Activated CD4-positive, alpha-beta memory T cell treated with anti-CD3 and anti-CD28 coated beads for 36 hours (primary cell): Measurements from ENCODE around the gene OSBPL10. TPM values are rescaled to one million over a fixed set of nuclear protein-coding genes. Genes with fewer than 3 reads are reported as not detected.

Experiments used
- CTCF ChIA-PET: fragments of 350-600 bp; sonication (Branson Sonifier 250); formaldehyde crosslinking; loops from one replicate; lab custom pipeline; 2021; ENCODE audit warnings: antibody characterized with exemption, inconsistent platforms; lab: Charles Lee
- POLR2A ChIA-PET: fragments of 350-600 bp; sonication (Branson Sonifier 250); formaldehyde crosslinking; loops from one replicate; lab custom pipeline; 2021; ENCODE audit warnings: antibody characterized with exemption; lab: Charles Lee
- DNase-seq: peaks from one replicate; pipeline ENCODE4 v3.0.0-alpha.2; 2020
- H3K27ac Mint-ChIP-seq: one replicate; pipeline ENCODE4 v1.8.0; 2021; ENCODE audit warnings: mixed read lengths
- H3K27me3 Mint-ChIP-seq: one replicate; pipeline ENCODE4 v1.8.0; 2021; ENCODE audit warnings: mixed read lengths
- H3K36me3 Mint-ChIP-seq: one replicate; pipeline ENCODE4 v1.8.0; 2021; ENCODE audit warnings: mixed read lengths
- H3K4me1 Mint-ChIP-seq: one replicate; pipeline ENCODE4 v1.8.0; 2021; ENCODE audit warnings: low read depth, mixed read lengths
- H3K4me3 Mint-ChIP-seq: one replicate; pipeline ENCODE4 v1.8.0; 2021; ENCODE audit warnings: mild to moderate bottlenecking, mixed read lengths
- H3K9me3 Mint-ChIP-seq: one replicate; pipeline ENCODE4 v1.8.0; 2021; ENCODE audit warnings: mixed read lengths
- intact Hi-C: fragments of 100-400 bp; cut with micrococcal nuclease; formaldehyde crosslinking; loops from one replicate; pipeline ENCODE4 v1.15.1; 2023
- total RNA-seq, 2 experiments: library from RNA; stranded (reverse); gene quantifications; one replicate each; pipeline ENCODE4 v1.2.3, GENCODE V29; 2021

Gene OSBPL10
- total RNA-seq, 2 experiments from 2014 or later, result 3.4 to 3.5 TPM

DNA sequence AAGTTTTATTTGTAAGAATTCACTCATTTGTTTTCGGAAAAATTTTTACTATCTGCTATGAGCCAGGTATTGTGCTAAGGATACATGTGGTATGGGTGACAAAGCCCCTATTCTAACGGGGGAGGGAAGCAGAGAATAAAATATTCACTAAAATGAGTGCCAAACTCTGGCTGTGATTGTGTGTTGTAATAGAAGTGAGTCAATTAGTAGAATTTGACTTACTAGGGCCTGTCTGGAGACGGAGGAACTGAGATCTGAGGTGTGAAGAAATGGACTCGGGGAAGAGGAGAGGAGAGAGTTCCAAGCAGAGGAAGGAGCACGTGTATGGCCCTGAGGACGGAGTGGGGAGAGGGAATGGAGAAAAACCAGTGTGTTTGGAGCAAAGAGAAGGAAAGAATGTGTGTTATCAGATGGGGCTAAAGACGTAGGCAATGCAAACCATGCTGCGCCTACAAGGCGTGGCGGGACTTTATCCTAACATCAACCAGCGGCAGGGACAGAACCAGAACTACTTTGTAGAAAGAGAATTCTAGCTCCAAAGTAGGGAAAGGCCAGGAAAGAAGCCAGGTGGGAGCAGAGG, 89.1 kb downstream of the OSBPL10 start:
- no peak overlapping the region for H3K27ac Mint-ChIP-seq
- H3K9me3 Mint-ChIP-seq, result no peaks in the 10 kb centered on the region
- DNase-seq, result no peak
- peaks cover 11% of the 10 kb centered on the region for H3K27me3 Mint-ChIP-seq
- H3K4me3 Mint-ChIP-seq, result no peak overlapping the region
- no peaks in the 10 kb centered on the region for H3K36me3 Mint-ChIP-seq
- ChIA-PET CTCF (no interaction called here), POLR2A (no interaction called here)
- peaks cover 4% of the 10 kb centered on the region for H3K4me1 Mint-ChIP-seq
- intact Hi-C loops, result no loop called here

DNA sequence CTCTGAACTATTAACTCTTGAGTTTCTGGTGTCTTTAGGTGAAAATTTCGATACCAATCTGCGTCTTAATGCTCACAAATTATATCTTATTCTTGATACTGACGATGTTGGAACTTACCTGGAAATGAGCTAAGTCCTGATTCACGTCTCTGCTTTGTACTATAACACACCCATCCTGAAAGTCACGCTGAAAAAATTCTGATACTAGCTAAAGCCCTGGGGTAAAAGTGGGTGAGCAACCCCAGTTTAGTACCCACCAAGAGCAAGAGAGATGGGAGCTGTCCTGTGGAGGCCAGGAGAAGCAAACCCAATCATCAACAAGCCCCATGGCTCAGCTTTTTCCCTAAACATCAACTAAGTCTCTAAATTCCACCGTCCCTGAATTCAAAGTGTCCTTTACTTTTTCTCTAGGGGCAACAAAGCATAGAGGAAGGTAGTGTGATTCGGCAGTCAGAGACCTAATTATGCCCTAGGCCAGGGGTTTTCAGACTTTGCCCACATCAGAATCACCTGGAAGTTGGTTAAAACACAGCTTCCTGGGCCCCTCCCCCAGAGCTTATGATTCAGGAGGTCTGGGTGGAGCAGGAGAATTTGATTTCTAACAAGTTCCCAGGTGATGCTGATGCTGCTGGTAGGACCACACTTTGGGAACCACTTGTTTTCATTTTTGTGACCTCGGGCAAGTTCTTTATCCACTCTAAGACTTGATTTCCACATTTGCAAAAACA, 90.2 kb downstream of the OSBPL10 start:
- ChIA-PET POLR2A (no interaction called here), CTCF (interaction anchor here (1.0 kb wide), 1 partner anchor 126 kb away, joined by 3 read pairs; no protein-coding TSS in a partner anchor)
- peaks cover 4% of the 10 kb centered on the region for H3K4me1 Mint-ChIP-seq
- no peaks in the 10 kb centered on the region for H3K36me3 Mint-ChIP-seq
- no peak overlapping the region for H3K27ac Mint-ChIP-seq
- no peak overlapping the region for H3K4me3 Mint-ChIP-seq
- no peaks in the 10 kb centered on the region for H3K9me3 Mint-ChIP-seq
- peaks cover 12% of the 10 kb centered on the region for H3K27me3 Mint-ChIP-seq
- intact Hi-C loops, result no loop called here
- DNase-seq, result no peak

DNA sequence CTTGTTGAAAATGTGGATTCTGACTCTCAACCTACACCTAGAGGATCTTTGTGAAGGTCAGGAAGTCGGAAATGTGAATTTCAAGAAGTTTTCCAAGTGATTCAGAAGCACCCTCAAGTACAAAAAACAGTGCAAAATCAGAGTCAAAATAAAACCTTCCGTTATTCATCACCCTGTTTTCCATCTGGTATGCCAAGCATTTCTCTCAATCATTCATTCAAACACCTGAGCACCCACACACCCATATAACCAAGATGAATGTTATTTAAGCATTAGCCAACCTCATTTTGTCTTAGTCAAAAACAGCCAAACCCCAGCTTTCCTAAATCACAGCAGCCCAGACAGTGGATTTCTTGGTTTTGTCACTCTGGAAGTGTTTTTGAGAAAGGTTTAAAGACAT, 91.1 kb downstream of the OSBPL10 start:
- Mint-ChIP-seq H3K4me3 (no peak overlapping the region), H3K36me3 (no peaks in the 10 kb centered on the region), H3K27me3 (peaks cover 12% of the 10 kb centered on the region), H3K27ac (no peak overlapping the region), H3K4me1 (peaks cover 4% of the 10 kb centered on the region), H3K9me3 (no peaks in the 10 kb centered on the region)
- ChIA-PET POLR2A (no interaction called here), CTCF (no interaction called here)
- no peak for DNase-seq
- intact Hi-C loops, result no loop called here

DNA sequence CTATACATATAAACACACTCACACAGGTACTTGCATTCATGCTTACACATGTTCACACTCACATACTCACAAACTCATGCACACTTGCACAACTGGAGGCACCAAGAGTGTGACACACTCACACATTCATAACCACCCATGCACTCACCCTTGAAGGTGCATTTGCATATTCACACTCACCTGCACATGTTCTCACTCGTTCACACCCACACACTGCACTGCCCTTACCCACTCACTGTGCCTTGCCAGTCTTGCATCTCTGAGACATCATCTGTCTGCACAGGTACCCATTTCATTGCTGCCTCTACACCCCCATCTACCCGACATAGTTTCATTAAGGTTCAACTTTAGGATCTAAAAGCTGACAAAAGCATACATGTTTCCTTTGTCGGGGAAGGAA, 95.8 kb downstream of the OSBPL10 start:
- Mint-ChIP-seq H3K4me1 (peaks cover 3% of the 10 kb centered on the region), H3K27ac (no peak overlapping the region), H3K4me3 (no peak overlapping the region), H3K36me3 (no peaks in the 10 kb centered on the region), H3K27me3 (peaks cover 3% of the 10 kb centered on the region), H3K9me3 (no peaks in the 10 kb centered on the region)
- ChIA-PET POLR2A (no interaction called here), CTCF (no interaction called here)
- DNase-seq, result no peak
- intact Hi-C loops, result no loop called here

DNA sequence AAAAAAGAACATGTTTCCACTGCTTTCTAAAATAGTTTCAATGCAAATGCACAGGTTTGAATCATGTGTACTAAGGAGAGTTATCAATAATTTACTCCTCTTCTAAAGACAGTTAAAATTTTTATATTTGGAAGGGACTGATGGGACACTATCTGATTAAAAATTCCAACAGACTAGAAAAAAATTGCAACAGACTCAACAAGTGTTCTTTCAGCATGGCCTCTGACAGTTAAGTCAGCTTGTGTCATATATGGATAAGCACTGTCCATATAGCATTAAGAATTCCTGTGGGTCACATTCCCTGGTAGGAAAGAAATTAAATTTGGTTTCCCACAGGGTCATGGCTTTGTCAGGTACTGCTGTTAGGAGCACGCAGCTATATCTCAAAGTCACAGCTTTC, 96.8 kb downstream of the OSBPL10 start:
- ChIA-PET POLR2A (no interaction called here), CTCF (no interaction called here)
- Mint-ChIP-seq H3K9me3 (no peaks in the 10 kb centered on the region), H3K36me3 (no peaks in the 10 kb centered on the region), H3K27ac (no peak overlapping the region), H3K4me3 (no peak overlapping the region), H3K4me1 (no peaks in the 10 kb centered on the region), H3K27me3 (peaks cover 3% of the 10 kb centered on the region)
- intact Hi-C loops, result no loop called here
- no peak for DNase-seq

DNA sequence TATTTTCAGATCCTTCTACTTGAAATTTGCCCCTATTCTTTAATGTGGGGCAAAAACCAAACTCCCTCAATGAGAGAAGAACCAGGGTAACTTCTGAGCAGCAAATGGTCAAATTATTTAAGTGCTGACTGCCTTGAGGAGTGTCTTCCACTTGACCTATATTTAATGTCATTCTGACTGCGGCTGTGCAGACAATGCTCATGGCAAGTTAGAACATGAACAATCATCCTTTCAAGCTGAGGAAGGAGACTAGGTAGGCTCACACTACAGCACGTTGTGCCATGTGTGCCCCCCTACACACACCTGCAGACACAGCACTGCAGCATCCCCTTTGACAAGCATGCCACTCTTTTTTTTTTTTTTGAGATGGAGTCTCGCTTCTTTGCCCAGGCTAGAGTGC, 98.2 kb downstream of the OSBPL10 start:
- H3K9me3 Mint-ChIP-seq, result no peaks in the 10 kb centered on the region
- POLR2A ChIA-PET, result no interaction called here
- intact Hi-C loops, result no loop called here
- H3K27me3 Mint-ChIP-seq, result peaks cover 3% of the 10 kb centered on the region
- CTCF ChIA-PET, result interaction anchor here (0.6 kb wide), 1 partner anchor 245 kb away, joined by 3 read pairs; no protein-coding TSS in a partner anchor
- H3K4me1 Mint-ChIP-seq, result no peaks in the 10 kb centered on the region
- H3K27ac Mint-ChIP-seq, result no peak overlapping the region
- no peaks in the 10 kb centered on the region for H3K36me3 Mint-ChIP-seq
- no peak for DNase-seq
- no peak overlapping the region for H3K4me3 Mint-ChIP-seq

DNA sequence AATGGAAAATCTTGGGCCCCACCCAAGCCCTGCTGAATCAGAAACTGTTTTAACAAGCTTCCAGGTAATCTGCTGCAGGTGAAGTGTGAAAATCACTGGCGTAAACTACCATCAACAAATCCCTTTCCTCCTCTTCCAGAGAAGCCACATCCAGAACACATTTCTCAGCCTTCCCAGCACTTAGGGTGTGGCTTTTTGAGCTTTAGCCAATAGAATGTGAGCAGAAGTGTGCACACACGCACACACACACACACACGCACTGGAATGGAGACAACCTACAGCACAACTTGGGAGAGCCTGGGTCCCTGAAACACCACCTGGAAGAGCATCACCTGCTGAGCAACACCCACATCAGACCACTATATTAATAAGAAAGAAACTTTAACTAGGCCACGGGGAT, 98.6 kb downstream of the OSBPL10 start:
- intact Hi-C loops, result no loop called here
- CTCF ChIA-PET, result no interaction called here
- H3K4me1 Mint-ChIP-seq, result no peaks in the 10 kb centered on the region
- no peak overlapping the region for H3K27ac Mint-ChIP-seq
- no peak overlapping the region for H3K4me3 Mint-ChIP-seq
- H3K9me3 Mint-ChIP-seq, result no peaks in the 10 kb centered on the region
- no peaks in the 10 kb centered on the region for H3K36me3 Mint-ChIP-seq
- peaks cover 3% of the 10 kb centered on the region for H3K27me3 Mint-ChIP-seq
- POLR2A ChIA-PET, result no interaction called here
- no peak for DNase-seq

DNA sequence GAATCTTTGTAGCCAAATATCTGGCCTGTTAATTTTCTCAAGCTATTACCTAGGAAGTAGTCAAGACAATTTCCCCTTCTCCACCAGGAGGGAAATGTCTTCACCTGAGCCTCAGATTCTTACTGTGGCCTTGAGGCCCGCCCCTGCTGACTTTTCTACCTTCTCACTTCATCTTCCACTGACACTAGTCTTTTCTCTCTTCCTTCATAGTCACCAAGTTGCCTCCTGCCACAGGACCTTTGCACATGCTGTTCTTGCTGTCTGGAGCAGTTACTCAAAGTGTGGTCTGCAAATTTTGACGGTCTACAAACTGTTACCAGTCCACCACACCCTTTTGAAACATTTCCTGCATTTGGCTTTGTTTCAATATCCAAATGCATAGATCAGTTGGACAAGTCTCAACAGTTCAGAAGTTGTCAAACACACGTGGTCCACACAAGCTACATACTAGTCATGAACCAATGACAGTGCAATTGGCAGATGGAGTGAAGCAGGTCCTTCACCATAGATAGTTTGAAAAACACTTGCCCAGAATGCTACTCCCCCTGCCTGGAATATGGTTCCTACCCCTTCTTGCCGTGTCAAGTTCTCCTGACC, 100.5 kb downstream of the OSBPL10 start:
- Mint-ChIP-seq H3K9me3 (no peaks in the 10 kb centered on the region), H3K27me3 (no peaks in the 10 kb centered on the region), H3K27ac (no peak overlapping the region), H3K4me1 (peaks cover 5% of the 10 kb centered on the region), H3K36me3 (no peaks in the 10 kb centered on the region), H3K4me3 (no peak overlapping the region)
- POLR2A ChIA-PET, result no interaction called here
- DNase-seq, result no peak
- intact Hi-C loops, result no loop called here
- CTCF ChIA-PET, result no interaction called here

DNA sequence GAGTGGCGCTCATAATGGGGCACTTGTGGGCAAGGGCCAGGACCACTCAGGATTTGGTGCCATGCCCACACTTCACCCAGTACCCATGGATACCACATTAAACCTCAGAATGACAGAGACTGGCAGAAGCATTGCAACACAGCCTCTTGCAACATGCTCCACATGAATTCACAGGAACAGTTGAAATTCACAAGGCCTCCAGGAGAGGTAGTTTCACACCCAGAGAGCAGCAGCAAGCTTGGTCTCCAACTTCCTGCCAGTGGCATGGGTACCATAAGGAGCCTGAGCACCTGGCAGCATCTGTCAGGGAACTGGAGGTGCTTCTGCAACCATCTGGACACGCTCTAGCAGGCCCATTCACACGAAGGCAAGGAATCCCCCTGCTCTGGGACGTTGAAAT, 101.0 kb downstream of the OSBPL10 start:
- intact Hi-C loops, result no loop called here
- H3K27me3 Mint-ChIP-seq, result no peaks in the 10 kb centered on the region
- ChIA-PET POLR2A (no interaction called here), CTCF (no interaction called here)
- H3K4me1 Mint-ChIP-seq, result peaks cover 5% of the 10 kb centered on the region
- no peaks in the 10 kb centered on the region for H3K36me3 Mint-ChIP-seq
- no peak overlapping the region for H3K27ac Mint-ChIP-seq
- H3K4me3 Mint-ChIP-seq, result no peak overlapping the region
- H3K9me3 Mint-ChIP-seq, result no peaks in the 10 kb centered on the region
- DNase-seq, result no peak

DNA sequence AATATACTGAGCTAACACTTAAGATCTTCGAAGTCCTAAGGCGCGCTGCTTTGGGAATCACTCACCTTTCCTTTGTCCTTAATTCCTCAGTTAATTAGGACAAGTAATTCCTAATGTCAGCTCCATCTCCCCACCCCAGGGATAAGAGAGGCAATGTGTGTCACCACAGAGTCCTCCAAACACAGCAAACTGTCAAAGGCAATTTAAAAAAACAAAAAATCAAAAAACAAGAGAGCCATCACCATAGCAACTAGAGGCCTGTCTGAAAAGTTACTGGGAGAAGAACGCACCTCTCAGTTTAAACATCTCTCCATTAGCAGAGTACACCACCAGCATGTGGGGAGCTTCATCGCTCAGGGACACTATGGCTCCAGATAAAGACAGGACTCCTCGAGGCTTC, 101.7 kb downstream of the OSBPL10 start:
- peaks cover 5% of the 10 kb centered on the region for H3K4me1 Mint-ChIP-seq
- intact Hi-C loops, result no loop called here
- no peaks in the 10 kb centered on the region for H3K9me3 Mint-ChIP-seq
- H3K27me3 Mint-ChIP-seq, result no peaks in the 10 kb centered on the region
- no peak overlapping the region for H3K27ac Mint-ChIP-seq
- CTCF ChIA-PET, result no interaction called here
- H3K36me3 Mint-ChIP-seq, result no peaks in the 10 kb centered on the region
- DNase-seq, result no peak
- POLR2A ChIA-PET, result no interaction called here
- no peak overlapping the region for H3K4me3 Mint-ChIP-seq

DNA sequence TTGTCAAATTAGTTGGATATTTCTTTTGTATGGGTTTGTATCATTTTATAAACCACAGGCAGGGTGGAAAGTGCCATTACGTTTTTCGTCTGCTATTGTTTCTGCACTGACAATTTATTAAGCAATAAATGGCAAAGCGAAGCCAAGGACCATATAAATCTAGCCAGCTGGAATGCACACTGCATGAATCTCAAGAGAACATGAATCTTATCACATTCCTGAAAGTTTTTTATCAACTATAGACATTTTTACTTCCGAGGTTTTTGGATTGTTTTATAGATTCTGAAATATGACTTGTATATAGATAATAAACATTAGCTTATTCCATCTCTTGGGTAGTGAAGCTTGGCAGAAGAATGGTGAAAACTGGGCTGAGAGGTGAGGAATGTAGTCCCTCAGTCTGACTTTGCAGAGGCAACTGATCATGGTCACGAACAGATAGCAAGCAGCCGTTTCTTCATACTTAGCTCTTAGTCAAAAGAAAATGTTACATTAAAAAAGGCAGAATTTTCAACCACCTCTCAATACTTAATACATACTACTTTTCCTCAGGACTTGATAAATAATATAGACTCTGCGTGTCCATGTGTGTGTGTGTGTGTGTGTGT, 102.7 kb downstream of the OSBPL10 start:
- Mint-ChIP-seq H3K27me3 (no peaks in the 10 kb centered on the region), H3K4me3 (no peak overlapping the region), H3K36me3 (no peaks in the 10 kb centered on the region), H3K27ac (no peak overlapping the region), H3K9me3 (no peaks in the 10 kb centered on the region), H3K4me1 (peaks cover 5% of the 10 kb centered on the region)
- ChIA-PET POLR2A (no interaction called here), CTCF (no interaction called here)
- intact Hi-C loops, result no loop called here
- no peak for DNase-seq

DNA sequence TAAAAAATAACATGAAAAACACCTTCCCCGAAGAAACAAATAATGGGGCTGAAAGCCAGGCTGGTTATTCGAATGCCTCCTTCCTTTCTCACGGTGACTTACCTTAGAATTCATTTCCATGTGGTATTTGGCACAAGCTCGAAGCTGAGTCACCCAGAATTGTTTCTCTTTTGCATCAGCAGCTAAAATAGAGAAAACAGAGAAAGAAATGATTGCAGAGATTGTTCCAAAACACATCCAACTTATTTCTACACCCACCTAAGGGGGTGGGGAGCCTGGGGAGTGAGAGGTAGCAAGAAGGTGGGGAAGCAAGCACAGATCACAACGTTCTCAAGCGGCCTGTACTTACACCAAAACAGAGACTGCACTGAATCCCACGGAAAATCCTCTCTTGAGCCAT, 104.7 kb downstream of the OSBPL10 start:
- no peak for DNase-seq
- Mint-ChIP-seq H3K27ac (no peak overlapping the region), H3K4me3 (no peak overlapping the region), H3K36me3 (no peaks in the 10 kb centered on the region), H3K27me3 (no peaks in the 10 kb centered on the region), H3K9me3 (no peaks in the 10 kb centered on the region), H3K4me1 (peaks cover 5% of the 10 kb centered on the region)
- CTCF ChIA-PET, result no interaction called here
- POLR2A ChIA-PET, result no interaction called here
- intact Hi-C loops, result no loop called here
